SK-N-SH (cell line): ENCODE results near the gene FAM50B. TPM values are rescaled to one million over a fixed set of nuclear protein-coding genes. Genes with fewer than 3 reads are reported as not detected.

Source experiments
- CTCF ChIA-PET: fragments of 300-600, 350-600 bp; formaldehyde crosslinking; extraction: SDS; loops from one replicate; lab custom pipeline; 2021; lab: Yijun Ruan, JAX
- POLR2A ChIA-PET: fragments of 350-600 bp; sonication (Branson Sonifier 250); formaldehyde crosslinking; extraction: SDS; loops from one replicate; lab custom pipeline; 2020; ENCODE audit warnings: antibody characterized with exemption, inconsistent platforms; lab: Yijun Ruan, JAX
- DNase-seq: peaks from one replicate; pipeline ENCODE4 v3.0.0; 2012
- H2AFZ ChIP-seq: fragments of 200-600 bp; sonication (generic); 2 replicates; pipeline ENCODE4 v1.8.1; 2016; ENCODE audit warnings: antibody characterized with exemption, mild to moderate bottlenecking, low read depth
- H3F3A ChIP-seq: fragments of 200-600 bp; sonication (generic); replicated peaks from 2 replicates; pipeline ENCODE3; 2016; ENCODE audit warnings: antibody characterized with exemption, mild to moderate bottlenecking; ENCODE audit not compliant: insufficient read depth
- H3K27ac ChIP-seq, 2 experiments: fragments of 200-500 bp in 1 of 2; fragments of 200-600 bp in 1 of 2; sonication (Bioruptor generic) in 1 of 2; sonication (generic), shearing (Covaris generic) in 1 of 2; 2 replicates each; pipeline versions ENCODE4 v1.5.1 to v1.6.1; 2014 to 2016; ENCODE audit warnings: low read depth in 2 of 2, inconsistent platforms in 1 of 2, low read length in 1 of 2, mild to moderate bottlenecking in 1 of 2, mixed read lengths in 1 of 2
- H3K27me3 ChIP-seq: fragments of 200-600 bp; sonication (generic), shearing (Covaris generic); 2 replicates; pipeline ENCODE4 v1.6.1; 2016; ENCODE audit warnings: mixed run types; ENCODE audit not compliant: insufficient read depth
- H3K36me3 ChIP-seq, 2 experiments: fragments of 200-500 bp in 1 of 2; fragments of 200-600 bp in 1 of 2; sonication (Bioruptor generic) in 1 of 2; sonication (generic) in 1 of 2; replicated peaks in 1 of 2; 2 replicates each; pipeline versions ENCODE3 to v1.5.1; 2014 to 2016; ENCODE audit warnings: low read length in 1 of 2, mild to moderate bottlenecking in 1 of 2; ENCODE audit not compliant: insufficient read depth in 2 of 2, control insufficient read depth in 1 of 2
- H3K4me1 ChIP-seq, 2 experiments: fragments of 200-500 bp in 1 of 2; fragments of 200-600 bp in 1 of 2; sonication (Bioruptor generic) in 1 of 2; sonication (generic), shearing (Covaris generic) in 1 of 2; 2 replicates each; pipeline versions ENCODE4 v1.5.1 to v1.6.1; 2014 to 2016; ENCODE audit warnings: low read depth in 1 of 2, low read length in 1 of 2, mixed run types in 1 of 2; ENCODE audit not compliant: insufficient read depth in 2 of 2, control insufficient read depth in 1 of 2
- H3K4me2 ChIP-seq: fragments of 200-600 bp; sonication (generic), shearing (Covaris generic); 2 replicates; pipeline ENCODE4 v1.6.1; 2017; ENCODE audit warnings: mixed run types
- H3K4me3 ChIP-seq, 2 experiments: fragments of 200-500 bp in 1 of 2; fragments of 200-600 bp in 1 of 2; sonication (Bioruptor generic) in 1 of 2; sonication (generic), shearing (Covaris generic) in 1 of 2; 2 replicates each; pipeline versions ENCODE4 v1.5.1 to v1.8.1; 2014 to 2016; ENCODE audit warnings: low read depth in 2 of 2, inconsistent platforms in 1 of 2, low read length in 1 of 2, mild to moderate bottlenecking in 1 of 2, mixed read lengths in 1 of 2, moderate library complexity in 1 of 2
- H3K79me2 ChIP-seq: fragments of 200-600 bp; sonication (generic); 2 replicates; pipeline ENCODE4 v1.8.1; 2017; ENCODE audit warnings: mild to moderate bottlenecking; ENCODE audit not compliant: insufficient read depth
- H3K9ac ChIP-seq: fragments of 200-600 bp; sonication (generic); 2 replicates; pipeline ENCODE4 v1.6.1; 2017; ENCODE audit warnings: mixed run types
- H3K9me2 ChIP-seq: fragments of 200-600 bp; sonication (generic); 2 replicates; pipeline ENCODE4 v1.6.1; 2017; ENCODE audit warnings: mixed run types
- H3K9me3 ChIP-seq: fragments of 200-600 bp; sonication (generic); 2 replicates; pipeline ENCODE4 v1.6.1; 2017; ENCODE audit warnings: mixed run types, mild to moderate bottlenecking, moderate library complexity
- H4K20me1 ChIP-seq: fragments of 200-600 bp; sonication (generic); 2 replicates; pipeline ENCODE4 v1.6.1; 2017; ENCODE audit warnings: mild to moderate bottlenecking, mixed run types; ENCODE audit not compliant: insufficient read depth
- FOSL2 ChIP-seq: IDR thresholded peaks from 2 replicates; pipeline ENCODE4 v1.4.0; 2012; ENCODE audit warnings: low read depth, mild to moderate bottlenecking, moderate library complexity, borderline replicate concordance
- GABPA ChIP-seq: IDR thresholded peaks from 2 replicates; pipeline ENCODE4 v1.4.0; 2012; ENCODE audit warnings: low read depth, mild to moderate bottlenecking
- MEF2A ChIP-seq: IDR thresholded peaks from 2 replicates; pipeline ENCODE4 v1.4.0; 2012; ENCODE audit warnings: low read depth, borderline replicate concordance
- MXI1 ChIP-seq: IDR thresholded peaks from 2 replicates; pipeline ENCODE4 v1.6.1; 2012; ENCODE audit warnings: mild to moderate bottlenecking, low read depth, low read length, improper control_type of control experiment
- NRF1 ChIP-seq: IDR thresholded peaks from 2 replicates; pipeline ENCODE4 v1.6.1; 2012; ENCODE audit warnings: low read depth, mild to moderate bottlenecking, low read length
- RAD21 ChIP-seq: IDR thresholded peaks from 2 replicates; pipeline ENCODE4 v1.6.1; 2012; ENCODE audit warnings: mild to moderate bottlenecking, low read length
- RXRA ChIP-seq: IDR thresholded peaks from 2 replicates; pipeline ENCODE4 v1.4.0; 2012; ENCODE audit warnings: low read depth, mild to moderate bottlenecking, borderline replicate concordance
- TEAD4 ChIP-seq: IDR thresholded peaks from 2 replicates; pipeline ENCODE4 v1.4.0; 2012; ENCODE audit warnings: mild to moderate bottlenecking, borderline replicate concordance; ENCODE audit not compliant: insufficient read depth
- WGBS: methylation state at CpG from one replicate; pipeline ENCODE4 v1.1.6; 2017; ENCODE audit warnings: low lambda C conversion rate; 5-methylcytosine and 5-hydroxymethylcytosine counted together
- polyA plus RNA-seq, 3 experiments: library from polyadenylated mRNA; depleted of rRNA; stranded (reverse); fragments of >200 nt; gene quantifications; 2 replicates each; pipeline ENCODE4 v1.2.3, GENCODE V29; 2012
- TF ChIP-seq, protein P1 (sequence below): fragments of 150-350 bp; IDR thresholded peaks from 2 replicates; pipeline ENCODE4 v1.6.1; 2017; ENCODE audit warnings: antibody characterized with exemption, low read length, low read depth, borderline replicate concordance
- TF ChIP-seq, protein P2 (sequence below): IDR thresholded peaks from 2 replicates; pipeline ENCODE4 v1.4.0; 2012; ENCODE audit warnings: low read depth, borderline replicate concordance
- TF ChIP-seq, protein P3 (sequence below): IDR thresholded peaks from 2 replicates; pipeline ENCODE4; 2012
- TF ChIP-seq, protein P4 (sequence below): fragments of 150-350 bp; IDR thresholded peaks from 2 replicates; pipeline ENCODE4 v1.6.1; 2016; ENCODE audit warnings: mild to moderate bottlenecking, low read depth, low read length

The FAM50B gene
- polyA plus RNA-seq, 1 of the 3 experiments (the other 2 are of a cell fraction) = 13.8 TPM

DNA sequence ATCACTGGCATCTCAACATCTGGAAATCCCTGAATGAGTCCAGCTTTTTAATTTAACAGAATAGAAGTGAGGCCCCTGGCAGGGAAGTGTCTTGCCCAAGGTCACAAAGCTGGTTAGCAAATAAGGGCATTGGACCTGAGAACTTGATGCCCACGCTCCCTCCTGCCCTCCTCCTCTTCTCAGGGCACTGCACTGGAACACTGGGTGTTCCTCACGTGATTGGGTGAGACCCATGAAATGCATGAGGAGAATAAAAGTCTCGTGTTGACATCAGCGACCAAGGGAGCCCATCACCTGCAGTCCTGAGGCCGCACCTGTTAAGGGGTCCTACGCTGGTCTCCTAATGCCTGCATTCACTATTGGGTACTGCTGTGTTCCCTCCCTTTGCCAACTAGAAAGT is 7.4 kb downstream of the FAM50B start:
- no peak for DNase-seq
- CTCF ChIA-PET = interaction anchor here (0.5 to 2.6 kb wide), 3 partner anchors 8 to 123 kb away, joined by 3 to 11 read pairs (median 3); partner anchors contain the start of gene FAM50B
- H3K9me3 ChIP-seq = no peaks in the 10 kb centered on the region
- TF ChIP-seq FOSL2 = no peak
- TF ChIP-seq, protein P1, sequence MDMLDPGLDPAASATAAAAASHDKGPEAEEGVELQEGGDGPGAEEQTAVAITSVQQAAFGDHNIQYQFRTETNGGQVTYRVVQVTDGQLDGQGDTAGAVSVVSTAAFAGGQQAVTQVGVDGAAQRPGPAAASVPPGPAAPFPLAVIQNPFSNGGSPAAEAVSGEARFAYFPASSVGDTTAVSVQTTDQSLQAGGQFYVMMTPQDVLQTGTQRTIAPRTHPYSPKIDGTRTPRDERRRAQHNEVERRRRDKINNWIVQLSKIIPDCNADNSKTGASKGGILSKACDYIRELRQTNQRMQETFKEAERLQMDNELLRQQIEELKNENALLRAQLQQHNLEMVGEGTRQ = no peak
- no peak for TF ChIP-seq GABPA
- TF ChIP-seq, all 33 proteins: peak for 0
- Histone ChIP-seq H3K9me2 (no peaks in the 10 kb centered on the region), H3K79me2 (no peaks in the 10 kb centered on the region), H2AFZ (no peak overlapping the region), H3F3A (peaks cover 14% of the 10 kb centered on the region), H3K27ac (no peak overlapping the region), H4K20me1 (no peaks in the 10 kb centered on the region), H3K27me3 (no peaks in the 10 kb centered on the region), H3K4me1 (peaks cover 4 to 7% of the 10 kb centered on the region in 2 experiments; a peak in 2 of 4 replicates), H3K4me2 (no peak overlapping the region), H3K9ac (no peak overlapping the region), H3K4me3 (no peak overlapping the region), H3K36me3 (no peaks in the 10 kb centered on the region)
- WGBS = 77% methylated on average over 6 of the region's 6 CpGs
- POLR2A ChIA-PET = no interaction called here

DNA sequence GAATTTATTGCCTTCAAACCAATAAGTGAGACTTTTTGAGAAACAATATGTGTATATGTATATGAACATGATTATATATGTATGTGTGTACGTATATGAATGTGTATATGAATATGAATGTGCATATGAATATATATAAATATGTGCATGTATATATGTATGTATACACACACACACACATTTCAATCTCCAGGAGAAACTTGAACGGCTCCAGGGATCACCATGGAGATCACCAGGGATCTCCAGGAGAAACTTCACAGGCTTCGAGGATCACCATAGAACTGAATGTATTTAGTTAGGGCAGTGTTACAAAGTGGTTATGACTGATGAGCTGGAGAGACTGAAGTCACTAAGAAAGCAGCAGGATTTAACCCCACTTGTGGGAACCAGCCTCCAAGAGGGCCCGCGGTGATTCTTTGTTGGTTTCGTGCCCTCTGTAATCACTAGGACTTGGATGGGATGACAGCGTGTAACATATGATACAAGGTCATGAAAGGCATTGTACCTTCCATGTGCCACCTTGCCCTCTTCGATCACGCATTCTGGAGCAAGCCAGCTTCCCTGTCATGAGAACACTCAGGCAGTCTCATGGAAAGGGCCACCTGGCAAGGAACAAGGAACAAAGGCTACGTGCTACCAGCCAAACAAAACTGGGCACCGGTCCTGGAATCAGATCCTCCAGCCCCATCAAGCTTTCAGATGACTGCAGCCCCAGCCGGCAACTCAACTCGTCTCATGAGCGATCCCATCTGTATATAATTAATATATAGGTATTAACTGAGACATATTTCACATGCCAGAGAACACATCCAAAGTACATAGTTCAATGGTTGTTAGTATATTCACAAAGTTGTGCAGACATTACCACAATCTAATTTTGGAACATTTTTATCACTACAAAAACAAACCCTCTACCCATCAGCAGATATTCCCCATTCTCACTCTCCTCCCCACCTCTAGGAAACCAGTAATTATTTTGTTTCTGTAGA is 8.6 kb downstream of the FAM50B start:
- Histone ChIP-seq H3K4me3 (no peak overlapping the region), H3K9me3 (no peaks in the 10 kb centered on the region), H3K27me3 (no peaks in the 10 kb centered on the region), H3K9ac (no peak overlapping the region), H3K4me2 (no peak overlapping the region), H2AFZ (no peak overlapping the region), H4K20me1 (no peaks in the 10 kb centered on the region), H3K79me2 (no peaks in the 10 kb centered on the region), H3K36me3 (no peaks in the 10 kb centered on the region), H3F3A (peaks cover 14% of the 10 kb centered on the region), H3K9me2 (no peaks in the 10 kb centered on the region), H3K27ac (no peak overlapping the region), H3K4me1 (peaks cover 4 to 7% of the 10 kb centered on the region in 2 experiments; a peak in 2 of 4 replicates)
- CTCF ChIA-PET = interaction anchor here (0.6 to 4.5 kb wide), 4 partner anchors 8 to 107 kb away, joined by 3 to 24 read pairs (median 7); partner anchors contain the start of gene FAM50B
- TF ChIP-seq NRF1 (no peak), FOSL2 (no peak), MEF2A (no peak), TEAD4 (no peak), RAD21 (no peak), RXRA (no peak), MXI1 (no peak)
- TF ChIP-seq, protein P2, sequence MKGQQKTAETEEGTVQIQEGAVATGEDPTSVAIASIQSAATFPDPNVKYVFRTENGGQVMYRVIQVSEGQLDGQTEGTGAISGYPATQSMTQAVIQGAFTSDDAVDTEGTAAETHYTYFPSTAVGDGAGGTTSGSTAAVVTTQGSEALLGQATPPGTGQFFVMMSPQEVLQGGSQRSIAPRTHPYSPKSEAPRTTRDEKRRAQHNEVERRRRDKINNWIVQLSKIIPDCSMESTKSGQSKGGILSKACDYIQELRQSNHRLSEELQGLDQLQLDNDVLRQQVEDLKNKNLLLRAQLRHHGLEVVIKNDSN = no peak
- TF ChIP-seq, protein P1 = no peak
- TF ChIP-seq, protein P3, sequence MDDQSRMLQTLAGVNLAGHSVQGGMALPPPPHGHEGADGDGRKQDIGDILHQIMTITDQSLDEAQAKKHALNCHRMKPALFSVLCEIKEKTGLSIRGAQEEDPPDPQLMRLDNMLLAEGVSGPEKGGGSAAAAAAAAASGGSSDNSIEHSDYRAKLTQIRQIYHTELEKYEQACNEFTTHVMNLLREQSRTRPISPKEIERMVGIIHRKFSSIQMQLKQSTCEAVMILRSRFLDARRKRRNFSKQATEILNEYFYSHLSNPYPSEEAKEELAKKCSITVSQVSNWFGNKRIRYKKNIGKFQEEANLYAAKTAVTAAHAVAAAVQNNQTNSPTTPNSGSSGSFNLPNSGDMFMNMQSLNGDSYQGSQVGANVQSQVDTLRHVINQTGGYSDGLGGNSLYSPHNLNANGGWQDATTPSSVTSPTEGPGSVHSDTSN = no peak
- TF ChIP-seq, protein P4, sequence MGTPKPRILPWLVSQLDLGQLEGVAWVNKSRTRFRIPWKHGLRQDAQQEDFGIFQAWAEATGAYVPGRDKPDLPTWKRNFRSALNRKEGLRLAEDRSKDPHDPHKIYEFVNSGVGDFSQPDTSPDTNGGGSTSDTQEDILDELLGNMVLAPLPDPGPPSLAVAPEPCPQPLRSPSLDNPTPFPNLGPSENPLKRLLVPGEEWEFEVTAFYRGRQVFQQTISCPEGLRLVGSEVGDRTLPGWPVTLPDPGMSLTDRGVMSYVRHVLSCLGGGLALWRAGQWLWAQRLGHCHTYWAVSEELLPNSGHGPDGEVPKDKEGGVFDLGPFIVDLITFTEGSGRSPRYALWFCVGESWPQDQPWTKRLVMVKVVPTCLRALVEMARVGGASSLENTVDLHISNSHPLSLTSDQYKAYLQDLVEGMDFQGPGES = no peak
- no peak for DNase-seq
- WGBS = 89% methylated on average over 13 of the region's 14 CpGs
- POLR2A ChIA-PET = no interaction called here
